GM21825 (cell line): ENCODE data around the gene SLC52A1.
"Not testable (repeated sequence)": the region's sequence is repeated elsewhere in the genome, so short reads cannot be mapped to it uniquely, and the experiment has no call there.

Source experiments
- ATAC-seq: cut with Tn5 transposase; IDR thresholded peaks from one replicate; pipeline ENCODE4 v1.9.1; 2021; ENCODE audit warnings: mild to moderate bottlenecking, moderate library complexity; ENCODE audit not compliant: unreplicated experiment

The SLC52A1 gene

DNA sequence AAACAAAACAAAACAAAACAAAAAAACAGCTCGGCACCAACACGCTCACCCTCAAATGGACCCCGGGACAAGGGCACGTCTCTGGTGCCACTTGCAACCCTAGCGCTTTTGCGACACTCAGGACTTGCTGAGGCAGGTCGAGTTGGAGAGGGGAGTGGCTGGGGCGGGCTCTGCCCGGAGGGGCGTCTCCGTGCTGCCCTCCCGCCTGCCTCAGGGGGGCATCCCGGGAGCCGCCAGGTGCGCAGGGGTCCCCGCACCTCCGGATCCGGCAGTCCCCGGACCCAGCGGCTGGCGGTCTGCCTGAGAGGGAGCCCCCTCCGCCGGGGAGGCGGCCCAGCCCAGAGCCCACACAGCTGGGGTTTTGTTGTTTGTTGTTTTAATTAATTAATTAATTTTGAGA is at the start of gene SLC52A1:
SLC52A1 (minus strand) TSS at position 112 of the 400 bp plus-strand sequence. CDS start 820 bp downstream, outside the sequence.
- no peak for ATAC-seq

DNA sequence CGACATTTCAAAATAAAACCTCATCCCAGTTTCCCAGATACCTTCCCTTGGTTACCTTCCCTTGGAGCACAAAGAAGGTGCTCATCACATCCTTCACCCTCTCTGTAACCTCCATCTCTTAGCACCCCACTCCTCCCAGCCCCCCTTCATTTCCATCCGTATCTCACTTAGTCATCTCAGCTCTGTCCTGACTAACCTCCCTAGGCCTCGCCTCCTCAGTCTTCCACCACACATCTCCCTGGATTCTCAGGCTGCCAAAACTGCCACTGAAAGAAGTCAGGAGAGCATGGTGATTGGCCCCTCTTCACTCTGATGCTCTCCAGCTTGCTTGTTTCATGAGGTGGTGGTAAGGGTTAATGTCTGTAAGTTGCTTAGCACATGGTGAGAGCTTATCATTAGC is 45.4 kb upstream of the SLC52A1 start:
- no peak for ATAC-seq

DNA sequence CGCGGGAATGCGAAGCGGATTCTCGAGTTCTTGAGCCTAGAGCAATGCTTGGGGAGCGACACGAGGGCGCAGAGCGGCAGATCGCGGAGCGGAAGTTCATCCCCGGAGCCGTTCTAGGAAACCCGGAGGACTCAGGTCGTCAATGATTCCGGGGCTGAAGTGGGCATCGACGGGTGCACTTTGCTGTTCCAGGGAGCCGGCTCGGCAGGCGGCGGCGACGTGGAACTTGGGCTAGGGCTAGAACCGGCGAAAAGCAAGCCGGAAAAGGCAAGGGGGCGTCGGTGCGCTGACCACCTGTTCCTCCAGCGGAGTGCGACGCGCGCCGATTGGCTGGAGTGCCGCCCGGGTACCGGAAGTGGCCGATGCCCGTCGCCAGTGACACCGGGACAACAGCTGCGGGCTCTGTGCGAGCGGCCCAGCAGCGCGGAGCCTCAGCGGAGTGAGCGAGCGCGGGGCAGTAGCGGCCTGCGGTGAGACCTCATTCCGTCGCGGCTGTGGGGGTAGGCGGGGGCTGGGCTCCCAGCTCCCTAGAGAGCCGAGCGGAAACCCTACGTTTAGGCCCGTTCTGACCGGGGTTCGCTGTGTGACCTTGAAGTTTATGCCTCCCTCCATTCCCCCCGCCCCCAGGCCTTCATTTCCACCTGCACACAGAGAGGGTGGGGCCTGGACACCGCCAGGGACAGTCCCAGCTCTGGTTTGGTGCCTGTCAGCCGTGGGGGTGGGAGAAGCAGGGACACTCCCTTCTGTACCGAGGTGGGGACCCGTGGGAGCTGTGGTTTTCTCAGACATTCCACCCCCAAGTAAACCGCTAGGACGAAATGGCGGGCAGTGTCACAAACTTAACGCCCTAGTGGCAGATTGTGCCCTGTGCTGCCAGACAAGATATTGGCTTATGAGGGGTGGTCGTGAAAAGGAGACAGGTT is 43.1 kb upstream of the SLC52A1 start, which contains the start of gene ZFP3:
ZFP3 (plus strand) TSS at position 362 of the 923 bp plus-strand sequence. CDS start 13,038 bp downstream, outside the sequence.
- ATAC-seq: peak; percentile 78

DNA sequence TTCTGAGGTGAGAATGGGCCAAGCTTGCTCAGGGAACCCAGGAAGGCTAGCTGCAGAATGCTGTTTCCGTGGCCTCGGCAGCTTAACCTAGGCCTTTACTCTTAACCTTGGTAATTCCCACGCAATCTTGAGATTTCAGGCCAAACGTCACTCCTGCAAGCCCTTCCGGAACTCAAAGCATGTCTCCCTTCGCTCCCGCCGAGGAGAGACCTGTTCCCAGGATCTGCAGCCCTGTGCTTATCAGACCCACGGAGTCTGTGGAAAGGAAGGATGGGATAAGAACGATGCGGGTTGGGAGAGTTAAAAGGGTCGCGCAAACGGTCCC is 42.5 kb upstream of the SLC52A1 start:
- ATAC-seq: no peak

DNA sequence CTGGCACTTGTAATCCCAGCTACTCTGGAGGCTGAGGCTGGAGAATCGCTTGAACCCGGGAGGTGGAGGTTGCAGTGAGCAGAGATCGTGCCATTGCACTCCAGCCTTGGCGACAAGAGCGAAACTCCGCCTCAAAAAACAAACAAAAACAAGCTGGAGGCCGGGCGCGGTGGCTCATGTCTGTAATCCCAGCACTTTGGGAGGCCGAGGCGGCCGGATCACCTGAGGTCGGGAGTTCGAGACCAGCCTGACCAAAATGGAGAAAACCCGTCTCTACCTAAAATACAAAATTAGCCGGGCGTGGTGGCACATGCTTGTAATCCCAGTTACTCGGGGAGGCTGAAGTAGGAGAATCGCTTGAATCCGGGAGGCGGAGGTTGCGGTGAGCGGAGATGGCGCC is 42.0 kb upstream of the SLC52A1 start:
- not testable (repeated sequence) for ATAC-seq

DNA sequence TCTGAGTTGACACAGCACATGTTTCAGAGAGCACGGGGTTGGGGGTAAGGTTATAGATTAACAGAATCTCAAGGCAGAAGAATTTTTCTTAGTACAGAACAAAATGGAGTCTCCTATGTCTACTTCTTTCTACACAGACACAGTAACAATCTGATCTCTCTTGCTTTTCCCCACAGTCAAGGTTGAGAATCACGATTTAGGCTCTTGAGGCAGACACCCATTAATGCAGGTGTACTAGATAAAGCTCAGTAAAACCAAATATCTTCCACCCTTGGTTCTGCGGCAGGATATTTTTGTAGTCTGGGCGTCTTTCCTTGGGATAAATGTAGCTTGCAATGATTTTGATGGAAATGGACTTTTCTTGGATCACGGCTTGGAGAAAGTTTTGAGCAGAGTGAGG is 40.2 kb upstream of the SLC52A1 start:
- not testable (repeated sequence) for ATAC-seq

DNA sequence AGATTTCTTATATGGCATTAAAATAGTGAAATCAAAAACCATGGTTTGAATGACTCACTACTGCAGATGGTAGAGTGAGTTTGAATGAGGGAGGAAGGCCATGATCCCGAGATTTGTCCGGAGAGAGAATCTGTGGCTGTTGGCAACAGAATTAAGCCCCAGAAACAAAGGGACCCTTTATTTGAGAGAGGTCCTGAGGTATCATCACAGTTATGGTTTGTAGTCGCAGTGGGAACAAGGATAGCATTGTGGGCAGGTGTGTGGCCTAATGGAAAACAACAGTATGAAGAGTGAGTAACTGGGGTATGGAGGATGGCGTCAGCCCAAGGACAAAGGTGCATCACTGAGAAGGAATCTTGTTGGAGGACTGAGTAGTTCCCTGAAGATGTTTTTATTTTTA is 34.5 kb upstream of the SLC52A1 start:
- no peak for ATAC-seq

DNA sequence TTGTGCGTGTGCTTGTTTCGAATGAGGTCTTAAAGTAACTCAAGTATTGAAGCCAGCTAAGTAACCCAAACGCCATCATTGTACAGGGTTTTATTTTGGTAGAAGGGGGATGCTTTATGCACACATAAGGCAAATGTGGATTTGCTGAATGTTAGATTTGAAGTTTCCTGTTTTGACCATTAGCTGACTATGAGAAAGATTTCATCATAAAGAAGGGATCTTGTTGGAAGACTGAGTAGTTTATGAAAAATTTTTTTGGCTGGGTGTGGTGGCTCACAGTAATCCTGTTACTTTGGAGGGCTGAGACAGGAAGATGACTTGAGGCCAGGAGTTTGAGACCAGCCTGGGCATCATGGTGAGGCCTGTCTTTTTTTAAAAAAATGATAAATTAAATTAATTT is 33.0 kb upstream of the SLC52A1 start:
- ATAC-seq: no peak

DNA sequence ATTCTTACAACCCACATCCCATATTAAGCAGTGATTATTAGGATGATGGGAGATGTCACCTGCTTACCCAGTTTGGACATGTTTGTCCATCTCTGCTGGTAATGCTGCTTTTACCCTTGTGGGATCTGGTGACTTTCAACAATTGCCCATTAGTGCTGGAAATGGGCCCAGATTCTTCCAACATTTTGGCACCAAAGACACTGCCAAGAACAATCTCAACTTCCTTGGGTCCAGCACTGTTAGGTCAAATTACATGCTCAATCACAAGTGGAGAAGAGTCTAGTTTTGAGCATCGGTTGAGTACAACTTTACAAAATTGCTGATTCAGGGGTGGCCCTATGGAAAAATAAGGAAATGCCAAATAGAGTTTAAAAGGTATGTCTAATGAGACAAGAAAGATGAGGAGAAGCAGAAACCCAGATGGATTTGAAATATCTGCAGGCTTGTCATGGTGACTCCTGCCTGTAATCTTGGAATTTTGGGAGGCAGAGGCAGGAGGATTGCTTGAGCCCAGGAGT is 30.1 kb upstream of the SLC52A1 start:
- ATAC-seq: no peak

DNA sequence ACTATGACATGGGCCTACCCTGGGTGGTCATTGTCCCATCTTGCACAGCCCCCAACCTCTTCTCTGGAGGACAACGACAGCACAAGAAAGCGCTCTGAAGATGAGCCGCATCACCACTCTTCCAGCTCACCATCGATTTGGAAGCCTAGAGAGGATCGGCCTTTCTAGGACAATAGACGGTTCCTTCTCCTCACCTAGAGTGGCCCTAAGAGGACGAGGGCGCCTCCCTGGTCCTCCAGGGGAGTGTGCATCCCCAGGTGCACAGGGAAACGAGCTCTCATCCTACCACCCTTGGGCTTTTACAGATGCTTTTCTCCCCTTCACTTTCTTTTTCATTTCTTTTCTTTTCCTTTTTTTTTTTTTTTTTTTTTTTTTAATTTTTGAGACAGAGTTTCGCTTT is 20.3 kb upstream of the SLC52A1 start:
- ATAC-seq: no peak

DNA sequence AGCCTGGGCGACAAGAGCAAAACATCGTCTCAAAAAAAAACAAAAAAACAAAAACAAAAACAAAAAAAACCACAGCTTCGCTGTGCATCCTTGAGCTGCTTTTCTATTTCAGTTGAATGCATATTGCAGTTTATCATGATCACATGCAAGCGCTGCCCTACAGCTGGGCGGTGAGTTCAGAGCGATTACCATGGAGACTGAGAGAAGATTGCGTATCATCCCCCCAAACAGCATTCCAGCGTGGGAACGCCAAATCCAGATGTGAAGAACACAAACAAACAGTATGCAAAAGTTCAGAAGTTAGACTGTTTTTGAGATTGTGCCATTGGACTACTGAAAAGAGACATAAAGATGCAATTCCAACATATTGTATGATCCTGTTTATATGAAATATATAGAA is 15.1 kb upstream of the SLC52A1 start:
- no peak for ATAC-seq

DNA sequence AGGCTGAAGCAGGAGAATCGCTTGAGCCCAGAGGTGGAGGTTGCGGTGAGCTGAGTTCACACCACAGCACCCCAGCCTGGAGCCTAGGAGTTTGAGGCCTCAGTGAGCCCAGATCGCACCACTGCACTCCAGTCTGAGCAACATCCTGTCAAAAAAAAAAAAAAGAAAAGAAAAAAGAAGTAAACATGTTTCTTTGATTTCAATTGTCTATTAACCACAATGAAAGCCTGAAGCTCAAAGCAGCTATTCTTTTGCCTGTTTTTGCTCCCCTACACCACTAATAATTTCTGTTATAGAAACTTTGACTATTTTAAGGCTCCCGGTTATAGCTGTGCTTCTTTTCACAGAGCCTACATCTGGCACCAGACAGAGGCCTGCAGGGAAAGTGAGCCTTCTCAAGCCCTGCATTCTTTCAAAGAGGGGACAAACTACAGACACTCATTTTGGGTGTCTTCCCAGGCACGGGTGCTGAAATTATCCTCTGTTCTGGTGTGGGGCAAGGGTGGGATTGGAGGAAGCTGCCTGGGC is 14.2 kb upstream of the SLC52A1 start:
- ATAC-seq: no peak

DNA sequence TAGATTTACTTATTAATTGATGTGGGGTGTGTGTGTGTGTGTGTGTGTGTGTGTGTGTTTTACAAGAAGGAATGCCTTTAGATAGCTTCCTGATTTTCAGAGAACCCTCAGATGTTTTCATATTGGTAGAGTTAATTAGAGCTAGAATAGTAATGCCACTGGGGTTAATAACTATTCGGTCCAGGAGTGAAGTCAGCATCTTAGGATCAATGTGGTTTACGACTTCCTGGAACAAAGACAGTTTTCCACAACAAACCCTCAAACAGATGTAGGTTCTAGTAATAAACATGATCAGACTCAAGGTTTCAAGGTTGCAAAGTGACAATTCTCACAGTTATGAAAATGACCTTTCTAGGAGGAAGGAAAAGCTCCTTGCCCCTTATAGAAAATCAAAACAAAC is 12.2 kb upstream of the SLC52A1 start:
- ATAC-seq: no peak

DNA sequence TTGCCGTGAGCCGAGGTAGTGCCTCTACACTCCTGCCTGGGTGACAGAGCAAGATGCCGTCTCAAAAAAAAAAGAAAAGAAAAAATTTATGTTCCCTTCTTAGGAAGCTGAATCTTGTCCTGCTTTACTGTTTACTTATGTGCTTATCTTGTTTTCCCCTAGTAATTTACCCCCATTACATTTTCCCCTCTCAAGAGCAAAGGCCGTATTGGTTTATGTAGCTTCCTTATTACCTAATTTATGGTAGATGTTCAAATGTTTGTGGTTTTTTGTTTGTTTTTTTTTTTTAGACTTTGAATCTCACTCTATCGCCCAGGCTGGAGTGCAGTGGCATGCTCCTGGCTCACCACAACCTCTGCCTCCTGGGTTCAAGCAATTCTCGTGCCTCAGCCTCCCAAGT is 10.3 kb upstream of the SLC52A1 start:
- ATAC-seq: no peak

DNA sequence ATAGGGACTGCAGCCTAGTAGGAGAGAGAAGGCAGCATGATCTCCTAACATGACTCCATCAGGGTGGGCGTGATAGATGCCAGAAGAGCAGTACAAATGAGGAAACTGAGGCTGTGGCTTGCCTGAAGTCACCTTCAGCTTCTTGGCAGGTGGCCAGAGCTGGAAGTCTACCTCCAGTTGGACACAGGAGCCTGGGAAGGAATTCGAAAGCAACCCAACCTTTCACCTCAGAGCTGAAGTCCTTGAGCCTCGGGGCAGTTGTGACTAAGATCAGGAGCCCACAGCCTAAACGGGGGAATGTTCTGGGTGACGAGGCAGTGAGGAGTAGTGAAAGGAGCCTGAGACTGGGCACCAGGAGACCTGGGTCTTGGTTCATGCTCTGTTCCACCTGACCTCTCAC is 9.4 kb upstream of the SLC52A1 start:
- ATAC-seq: no peak

DNA sequence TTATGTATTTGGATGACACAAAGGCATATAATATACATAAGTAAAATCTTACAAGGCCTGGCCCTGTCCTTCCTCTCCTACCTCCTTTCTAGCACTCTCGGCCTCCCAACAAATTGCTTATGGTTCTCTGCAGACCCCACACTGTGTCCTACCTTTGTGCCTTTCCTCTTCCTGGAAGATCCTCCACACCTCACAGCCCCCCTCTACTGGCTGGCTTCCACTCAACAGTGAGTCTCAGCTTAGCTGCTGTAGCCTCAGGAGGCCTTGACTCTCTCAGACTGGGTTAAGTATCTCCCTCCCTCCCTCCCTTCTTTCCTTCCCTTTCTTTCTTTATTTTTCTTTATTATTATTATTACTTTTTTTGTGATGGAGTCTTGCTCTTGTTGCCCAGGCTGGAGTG is 8.3 kb upstream of the SLC52A1 start:
- no peak for ATAC-seq

DNA sequence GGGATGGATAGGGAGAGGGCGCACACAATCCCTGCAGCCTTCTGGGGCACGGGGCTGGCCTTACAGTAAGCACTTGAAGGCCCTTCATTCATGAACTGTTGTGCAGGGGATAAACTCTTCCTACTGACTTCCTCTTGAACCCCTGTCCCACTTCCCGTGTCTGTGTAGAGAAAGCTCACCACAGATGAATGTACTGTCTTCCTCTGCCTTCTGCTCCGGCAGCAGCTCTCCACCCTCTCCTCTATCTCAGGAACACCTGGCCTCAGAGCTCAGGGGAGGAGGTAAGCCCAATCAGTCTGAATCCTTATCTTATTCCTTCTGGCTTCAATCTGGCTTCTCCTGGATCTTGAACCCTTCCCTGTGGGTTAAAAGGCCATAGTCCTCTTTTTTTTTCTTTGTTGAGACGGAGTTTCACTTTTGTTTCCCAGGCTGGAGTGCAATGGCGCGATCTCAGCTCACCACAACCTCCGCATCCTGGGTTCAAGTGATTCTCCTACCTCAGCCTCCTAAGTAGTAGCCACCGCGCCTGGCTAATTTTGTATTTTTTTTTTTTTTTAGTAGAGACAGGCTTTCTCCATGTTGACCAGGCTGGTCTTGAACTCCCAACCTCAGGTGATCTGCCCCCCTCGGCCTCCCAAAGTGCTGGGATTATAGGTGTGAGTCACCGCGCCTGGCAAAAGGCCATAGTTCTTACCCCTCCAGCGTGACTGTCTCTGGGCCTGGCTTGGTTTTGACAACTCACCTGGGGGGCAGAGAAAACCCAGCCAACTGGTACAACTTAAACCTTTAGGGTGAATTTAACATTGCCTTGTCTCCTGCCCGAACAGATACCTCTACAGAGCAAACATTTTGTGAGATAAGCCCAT is 7.2 kb upstream of the SLC52A1 start:
- no peak for ATAC-seq

DNA sequence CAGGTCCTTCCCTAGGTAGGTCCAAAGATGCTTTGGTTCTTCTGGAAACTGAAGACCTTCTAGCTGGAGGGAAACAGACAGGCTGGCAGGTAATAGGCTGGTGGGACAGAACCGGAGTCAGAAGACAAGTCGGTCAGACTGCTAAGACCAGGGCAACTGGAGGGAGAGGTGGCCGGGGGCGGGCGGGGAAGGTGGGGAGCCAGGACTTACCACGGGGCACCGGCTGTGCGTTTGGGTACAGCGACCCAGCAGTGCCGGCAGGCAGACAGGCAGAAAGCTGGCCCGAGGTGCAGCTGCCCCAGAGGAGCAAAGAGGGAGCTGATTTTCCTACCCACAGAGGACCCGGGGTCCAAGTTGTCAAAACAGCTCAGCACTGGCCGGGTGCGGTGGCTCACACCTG is 575 bp downstream of the SLC52A1 start:
- no peak for ATAC-seq

DNA sequence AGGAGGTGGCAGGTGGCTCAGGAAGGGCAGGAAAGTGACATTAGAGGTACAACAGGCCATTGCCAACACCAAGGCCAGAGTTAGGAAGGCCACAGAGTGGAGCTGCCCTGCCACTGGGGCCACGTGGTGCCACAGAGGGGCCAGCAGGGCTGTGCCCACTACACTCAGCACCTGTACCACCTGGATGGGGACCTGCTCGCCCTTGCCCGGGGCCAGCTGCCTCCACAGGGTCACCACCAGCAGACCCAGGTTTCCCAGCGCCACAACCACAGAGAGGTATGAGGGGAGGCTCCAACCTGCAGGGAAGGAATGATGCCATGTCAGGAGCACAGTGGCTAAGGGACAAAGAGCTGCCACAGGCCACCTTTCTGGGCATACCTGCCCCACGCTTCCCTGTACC is 1.2 kb downstream of the SLC52A1 start:
- ATAC-seq: no peak

DNA sequence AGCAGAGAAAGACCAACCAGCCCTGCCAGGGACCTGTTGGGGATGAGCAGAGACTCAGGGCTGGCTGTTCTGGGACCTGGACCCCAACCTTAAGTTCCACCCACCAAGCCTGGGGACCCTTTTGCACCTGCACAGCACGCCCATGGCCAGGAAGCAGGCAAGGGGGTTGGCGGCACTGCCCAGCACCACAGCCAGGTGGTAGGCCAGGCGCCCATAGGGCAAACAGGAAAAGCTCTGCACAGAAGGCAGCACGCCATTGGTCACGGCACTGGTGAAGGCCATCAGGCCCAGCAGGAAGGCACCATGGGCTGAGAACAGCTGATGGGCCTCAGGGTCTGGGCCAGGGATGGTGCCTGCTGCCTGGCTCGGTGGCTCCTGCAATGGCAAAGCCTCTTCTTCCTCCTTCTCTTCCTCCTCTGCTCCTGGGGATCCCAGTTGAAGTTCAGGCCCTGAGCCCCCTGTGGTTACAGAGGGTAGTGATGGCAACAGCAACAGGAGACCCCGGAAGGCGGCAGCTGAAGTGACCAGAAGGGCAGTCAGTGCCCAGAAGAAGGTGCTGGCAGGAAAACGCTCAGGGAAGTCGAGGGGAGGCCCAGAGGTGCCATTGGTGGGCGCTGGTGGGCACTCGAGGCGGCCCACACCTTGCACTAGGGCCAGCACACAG is 1.7 kb downstream of the SLC52A1 start:
- no peak for ATAC-seq

DNA sequence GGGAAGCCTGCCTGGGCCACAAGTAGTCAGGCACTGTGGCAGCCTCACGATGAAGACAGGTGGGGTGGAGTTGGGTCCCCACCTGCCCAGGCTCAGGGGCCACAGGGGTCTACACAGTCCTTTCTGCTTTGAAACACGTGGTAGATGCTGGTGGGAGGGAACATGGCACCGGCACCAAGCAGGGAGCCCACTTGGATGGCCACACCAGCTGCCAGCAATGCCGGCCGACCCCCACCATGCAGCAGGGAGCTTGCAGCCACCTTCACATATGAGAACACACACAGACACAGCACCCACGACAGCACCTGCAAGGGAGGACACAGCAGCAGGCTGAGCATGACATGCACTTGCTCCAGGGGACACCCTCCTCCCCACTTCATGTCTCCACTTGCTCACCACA is 2.4 kb downstream of the SLC52A1 start:
- ATAC-seq: no peak
